ENCODE data around the gene CNOT3.
A peak's percentile ranks its signal among the peaks of the same experiment; 100 is the strongest.

CNOT3 gene

GRCh38 chr19:54123682-54124081 is 13.9 kb upstream of the CNOT3 start:
- DNase-seq: no peak

GRCh38 chr19:54124393-54124792 is 13.2 kb upstream of the CNOT3 start:
- no peak for DNase-seq

GRCh38 chr19:54125713-54126112 is 11.8 kb upstream of the CNOT3 start:
- no peak for DNase-seq

- DNase-seq: no peak
Observed at GRCh38 chr19:54127688-54128440, 9.7 kb upstream of the CNOT3 start.

GRCh38 chr19:54128441-54128725 is 9.2 kb upstream of the CNOT3 start:
- no peak for DNase-seq

GRCh38 chr19:54128796-54129616 is 8.6 kb upstream of the CNOT3 start:
- DNase-seq: no peak

- no peak for DNase-seq
Observed at GRCh38 chr19:54129617-54129996, 8.0 kb upstream of the CNOT3 start.

- peak; percentile 3 for DNase-seq
Observed at GRCh38 chr19:54133312-54133956, 4.1 kb upstream of the CNOT3 start.

- DNase-seq: no peak
Observed at GRCh38 chr19:54133957-54134590, 3.5 kb upstream of the CNOT3 start.

- DNase-seq: no peak
Observed at GRCh38 chr19:54136086-54136863, 1.3 kb upstream of the CNOT3 start.

GRCh38 chr19:54136864-54137698 is 481 bp upstream of the CNOT3 start:
- peak; percentile 99 for DNase-seq

- DNase-seq: no peak
Observed at GRCh38 chr19:54138489-54139256, 1.1 kb downstream of the CNOT3 start.

- DNase-seq: no peak
Observed at GRCh38 chr19:54141356-54141755, 3.8 kb downstream of the CNOT3 start.

GRCh38 chr19:54142166-54142780 is 4.7 kb downstream of the CNOT3 start:
- no peak for DNase-seq

GRCh38 chr19:54145541-54146158 is 8.1 kb downstream of the CNOT3 start:
- no peak for DNase-seq

GRCh38 chr19:54147676-54148075 is 10.1 kb downstream of the CNOT3 start:
- DNase-seq: no peak

- no peak for DNase-seq
Observed at GRCh38 chr19:54148158-54148557, 10.6 kb downstream of the CNOT3 start.

- no peak for DNase-seq
Observed at GRCh38 chr19:54149021-54149812, 11.7 kb downstream of the CNOT3 start.

GRCh38 chr19:54151362-54152035 is 13.9 kb downstream of the CNOT3 start:
- DNase-seq: no peak
